Measurements from ENCODE around the gene NKAIN1.

The NKAIN1 gene

GRCh38 chr1:31170486-31170735, 69.3 kb downstream of the NKAIN1 start:
- no peak for DNase-seq (ENCODE audit: low read depth, low spot score)
- no peak for TF ChIP-seq CTCF (IDR thresholded peaks at IDR 0.05; ENCODE audit: insufficient read depth, low read length, missing control alignments)
- no peak overlapping the region for H3K4me3 ChIP-seq (ENCODE audit: low read depth, low read length)
- ChIA-PET CTCF (interaction anchor here (1.4 to 11.4 kb wide), 4 partner anchors 9 to 379 kb away, joined by 4 to 122 read pairs (median 13); no protein-coding TSS in a partner anchor), POLR2A (interaction anchor here (1.2 kb wide), 1 partner anchor 12 kb away, joined by 3 read pairs; no protein-coding TSS in a partner anchor)

GRCh38 chr1:31166462-31166861, 73.2 kb downstream of the NKAIN1 start:
- TF ChIP-seq CTCF (IDR thresholded peaks at IDR 0.05; ENCODE audit: insufficient read depth, low read length, missing control alignments) = no peak
- H3K4me3 ChIP-seq (ENCODE audit: low read depth, low read length) = no peak overlapping the region
- DNase-seq (ENCODE audit: low read depth, low spot score) = no peak
- ChIA-PET POLR2A (no interaction called here), CTCF (interaction anchor here (4.5 to 11.4 kb wide), 2 partner anchors 17 to 382 kb away, joined by 17 to 122 read pairs; no protein-coding TSS in a partner anchor)

GRCh38 chr1:31164291-31164690, 75.4 kb downstream of the NKAIN1 start:
- ChIA-PET POLR2A (no interaction called here), CTCF (interaction anchor here (0.9 to 5.7 kb wide), 9 partner anchors 12 to 385 kb away, joined by 3 to 43 read pairs (median 6); no protein-coding TSS in a partner anchor)
- DNase-seq (ENCODE audit: low read depth, low spot score) = no peak
- no peak for TF ChIP-seq CTCF (IDR thresholded peaks at IDR 0.05; ENCODE audit: insufficient read depth, low read length, missing control alignments)
- no peak overlapping the region for H3K4me3 ChIP-seq (ENCODE audit: low read depth, low read length)

- TF ChIP-seq CTCF (IDR thresholded peaks at IDR 0.05; ENCODE audit: insufficient read depth, low read length, missing control alignments) = no peak
- no peak for DNase-seq (ENCODE audit: low read depth, low spot score)
- ChIA-PET POLR2A (no interaction called here), CTCF (interaction anchor here (0.9 to 5.7 kb wide), 8 partner anchors 12 to 385 kb away, joined by 3 to 43 read pairs (median 6); no protein-coding TSS in a partner anchor)
- no peak overlapping the region for H3K4me3 ChIP-seq (ENCODE audit: low read depth, low read length)
These were observed 75.8 kb downstream of the NKAIN1 start for GRCh38 chr1:31163866-31164265.

GRCh38 chr1:31161571-31161970, 78.1 kb downstream of the NKAIN1 start:
- ChIA-PET POLR2A (no interaction called here), CTCF (interaction anchor here (0.9 to 5.7 kb wide), 13 partner anchors 9 to 388 kb away, joined by 3 to 43 read pairs (median 5); no protein-coding TSS in a partner anchor)
- no peak overlapping the region for H3K4me3 ChIP-seq (ENCODE audit: low read depth, low read length)
- no peak for TF ChIP-seq CTCF (IDR thresholded peaks at IDR 0.05; ENCODE audit: insufficient read depth, low read length, missing control alignments)
- no peak for DNase-seq (ENCODE audit: low read depth, low spot score)

GRCh38 chr1:31159869-31160611, 79.6 kb downstream of the NKAIN1 start:
- H3K4me3 ChIP-seq (ENCODE audit: low read depth, low read length) = no peak overlapping the region
- no peak for DNase-seq (ENCODE audit: low read depth, low spot score)
- ChIA-PET POLR2A (no interaction called here), CTCF (interaction anchor here (1.1 to 5.7 kb wide), 5 partner anchors 9 to 389 kb away, joined by 3 to 43 read pairs (median 4); no protein-coding TSS in a partner anchor)
- no peak for TF ChIP-seq CTCF (IDR thresholded peaks at IDR 0.05; ENCODE audit: insufficient read depth, low read length, missing control alignments)
